HepG2 (cell line): ENCODE measurements around the gene SYNE1. TPM values are rescaled to one million over a fixed set of nuclear protein-coding genes. Genes with fewer than 3 reads are reported as not detected.
A peak's percentile ranks its signal among the peaks of the same experiment; 100 is the strongest.

Experiments used
- AHR ChIP-seq: IDR thresholded peaks from 2 replicates; pipeline ENCODE4 v1.6.1; 2018; ENCODE audit warnings: missing genetic modification reagents, missing compliant biosample characterization
- ATF5 ChIP-seq: sonication (generic); formaldehyde crosslinking; IDR thresholded peaks from 2 replicates; pipeline ENCODE4 v1.4.0; 2020; ENCODE audit warnings: mild to moderate bottlenecking, low read depth, missing genetic modification reagents
- FOXM1 ChIP-seq: sonication (generic); formaldehyde crosslinking; IDR thresholded peaks from 2 replicates; pipeline ENCODE4 v1.5.0; 2020; ENCODE audit warnings: missing genetic modification reagents
- ISL2 ChIP-seq: sonication (generic); formaldehyde crosslinking; IDR thresholded peaks from 2 replicates; pipeline ENCODE4 v1.5.0; 2020; ENCODE audit warnings: missing genetic modification reagents
- MBNL3 ChIP-seq: fragments of 250-450 bp; sonication (Bioruptor Pico); conservative IDR thresholded peaks from 2 replicates; pipeline ENCODE4 v1.8.0; 2022; ENCODE audit warnings: mild to moderate bottlenecking, inconsistent platforms
- RFX5 ChIP-seq: IDR thresholded peaks from 2 replicates; pipeline ENCODE4 v1.6.1; 2011; ENCODE audit warnings: low read depth, low read length, improper control_type of control experiment
- ZFY ChIP-seq: sonication (generic); formaldehyde crosslinking; IDR thresholded peaks from 2 replicates; pipeline ENCODE4 v1.4.0; 2020; ENCODE audit warnings: missing genetic modification reagents
- ZNF382 ChIP-seq: sonication (generic); formaldehyde crosslinking; IDR thresholded peaks from 2 replicates; pipeline ENCODE4 v1.5.0; 2020; ENCODE audit warnings: missing genetic modification reagents, mild to moderate bottlenecking, borderline replicate concordance
- ZNF44 ChIP-seq: sonication (generic); formaldehyde crosslinking; IDR thresholded peaks from 2 replicates; pipeline ENCODE4 v1.5.1; 2020; ENCODE audit warnings: mild to moderate bottlenecking, missing genetic modification reagents
- ZNF550 ChIP-seq: sonication (generic); formaldehyde crosslinking; IDR thresholded peaks from 2 replicates; pipeline ENCODE4 v1.4.0; 2020; ENCODE audit warnings: mild to moderate bottlenecking, missing genetic modification reagents, borderline replicate concordance
- ZNF558 ChIP-seq: sonication (generic); formaldehyde crosslinking; IDR thresholded peaks from 2 replicates; pipeline ENCODE4 v1.9.0; 2022; ENCODE audit warnings: mild to moderate bottlenecking, missing genetic modification reagents, borderline replicate concordance
- ZNF619 ChIP-seq: sonication (generic); formaldehyde crosslinking; IDR thresholded peaks from 2 replicates; pipeline ENCODE4 v1.4.0; 2020; ENCODE audit warnings: mild to moderate bottlenecking, missing genetic modification reagents
- ZNF670 ChIP-seq: sonication (generic); formaldehyde crosslinking; IDR thresholded peaks from 2 replicates; pipeline ENCODE4 v1.8.0; 2022; ENCODE audit warnings: mild to moderate bottlenecking, missing genetic modification reagents, borderline replicate concordance
- polyA plus RNA-seq, 8 experiments: library from polyadenylated mRNA; depleted of rRNA in 3 of 8; stranded (reverse) in 7 of 8; unstranded in 1 of 8; fragments of >200 nt; fragmentation: Illumina TruSeq in 4 of 8; extraction: Trizol in 4 of 8; gene quantifications; 2 replicates each; pipeline versions ENCODE4 v1.2.1 to v1.2.3, GENCODE V29; 2011 to 2016; ENCODE audit warnings: low read depth in 4 of 8, missing spikeins in 1 of 8, mixed read lengths in 1 of 8; ENCODE audit not compliant: insufficient read depth in 1 of 8
- total RNA-seq, 5 experiments: library from RNA; depleted of rRNA; stranded (reverse); fragments of >200 nt; fragmentation: Illumina TruSeq; extraction: Trizol; gene quantifications; 2 replicates each; pipeline ENCODE4 v1.2.3, GENCODE V29; 2016; ENCODE audit warnings: low read depth in 1 of 5
- TF ChIP-seq, protein P1 (sequence below): IDR thresholded peaks from 2 replicates; pipeline ENCODE4 v1.6.1; 2012; ENCODE audit warnings: inconsistent platforms
- TF ChIP-seq, protein P2 (sequence below): sonication (generic); formaldehyde crosslinking; IDR thresholded peaks from 2 replicates; pipeline ENCODE4 v1.4.0; 2020; ENCODE audit warnings: missing genetic modification reagents, borderline replicate concordance
- TF ChIP-seq, protein P3 (sequence below): sonication (generic); formaldehyde crosslinking; IDR thresholded peaks from 2 replicates; pipeline ENCODE4 v1.8.1; 2023; ENCODE audit warnings: mild to moderate bottlenecking, missing genetic modification reagents

Gene SYNE1
- total and polyA plus RNA-seq, 2 of the 13 experiments (the other 11 are each of a cell fraction or from before 2014, with no cell fraction given) = 5.5 to 15.9 TPM

DNA sequence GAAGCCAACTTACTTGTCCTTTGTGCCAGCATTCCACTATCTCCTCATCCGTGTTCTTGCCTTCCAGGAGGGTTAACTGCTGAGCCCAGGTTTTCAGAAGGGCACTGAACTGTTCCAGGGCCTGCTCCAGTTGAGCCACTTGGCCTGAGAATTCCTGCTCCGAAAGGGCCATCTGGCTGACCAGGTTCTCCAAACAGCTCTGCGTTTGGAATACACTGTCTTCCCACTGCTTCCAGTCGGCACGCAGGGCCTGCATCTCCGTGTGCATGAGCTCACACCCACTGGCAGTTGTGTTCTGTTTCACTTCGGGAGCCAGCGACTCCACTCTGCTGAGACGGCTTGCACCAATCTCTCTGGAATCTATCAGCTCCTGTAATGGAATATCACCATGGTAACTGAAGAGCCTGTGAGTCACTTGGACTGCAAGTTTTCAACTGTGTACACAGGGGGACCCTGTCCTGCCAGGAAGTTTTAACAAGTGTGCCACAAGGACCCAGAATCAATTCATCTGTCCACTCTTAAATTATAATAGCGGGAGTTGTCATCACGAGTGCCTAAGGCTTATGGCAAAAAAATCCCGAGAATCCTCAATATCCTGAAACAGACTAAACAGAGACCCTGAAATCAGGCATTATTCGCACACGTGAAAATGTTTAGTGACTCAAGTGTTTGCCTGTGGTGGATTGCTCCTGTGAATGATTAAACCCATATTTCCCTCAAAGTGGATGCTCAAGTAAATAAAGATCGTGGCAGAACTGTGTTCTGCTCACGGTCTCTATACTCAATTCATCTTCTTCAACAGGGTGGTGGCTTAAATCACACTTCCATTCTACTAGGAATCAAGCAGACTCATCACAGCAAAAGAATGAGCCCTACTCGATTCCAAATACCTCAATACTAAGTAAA lies 255.9 kb downstream of the SYNE1 start (continued):
- no peak for TF ChIP-seq ATF5 (CRISPR knock-in tag)
- TF ChIP-seq FOXM1 = no peak
- TF ChIP-seq ZNF619 (CRISPR knock-in tag) = 0 out of 2 replicates have a peak, but pooled peaks have one; percentile 58
- no peak for TF ChIP-seq MBNL3
- peak; percentile 54 for TF ChIP-seq ZFY (CRISPR knock-in tag)
- TF ChIP-seq, protein P1, sequence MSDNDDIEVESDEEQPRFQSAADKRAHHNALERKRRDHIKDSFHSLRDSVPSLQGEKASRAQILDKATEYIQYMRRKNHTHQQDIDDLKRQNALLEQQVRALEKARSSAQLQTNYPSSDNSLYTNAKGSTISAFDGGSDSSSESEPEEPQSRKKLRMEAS = peak; percentile 40; the same call in 1 of the 2 replicates
- TF ChIP-seq RFX5 = no peak; the same call in 1 of the 2 replicates
- 0 out of 2 replicates have a peak, but pooled peaks have one; percentile 48 for TF ChIP-seq AHR (CRISPR knock-in tag)
- no peak for TF ChIP-seq ZNF670 (CRISPR knock-in tag)
- no peak; the same call in 1 of the 2 replicates for TF ChIP-seq ISL2 (CRISPR knock-in tag)
- TF ChIP-seq, protein P2, sequence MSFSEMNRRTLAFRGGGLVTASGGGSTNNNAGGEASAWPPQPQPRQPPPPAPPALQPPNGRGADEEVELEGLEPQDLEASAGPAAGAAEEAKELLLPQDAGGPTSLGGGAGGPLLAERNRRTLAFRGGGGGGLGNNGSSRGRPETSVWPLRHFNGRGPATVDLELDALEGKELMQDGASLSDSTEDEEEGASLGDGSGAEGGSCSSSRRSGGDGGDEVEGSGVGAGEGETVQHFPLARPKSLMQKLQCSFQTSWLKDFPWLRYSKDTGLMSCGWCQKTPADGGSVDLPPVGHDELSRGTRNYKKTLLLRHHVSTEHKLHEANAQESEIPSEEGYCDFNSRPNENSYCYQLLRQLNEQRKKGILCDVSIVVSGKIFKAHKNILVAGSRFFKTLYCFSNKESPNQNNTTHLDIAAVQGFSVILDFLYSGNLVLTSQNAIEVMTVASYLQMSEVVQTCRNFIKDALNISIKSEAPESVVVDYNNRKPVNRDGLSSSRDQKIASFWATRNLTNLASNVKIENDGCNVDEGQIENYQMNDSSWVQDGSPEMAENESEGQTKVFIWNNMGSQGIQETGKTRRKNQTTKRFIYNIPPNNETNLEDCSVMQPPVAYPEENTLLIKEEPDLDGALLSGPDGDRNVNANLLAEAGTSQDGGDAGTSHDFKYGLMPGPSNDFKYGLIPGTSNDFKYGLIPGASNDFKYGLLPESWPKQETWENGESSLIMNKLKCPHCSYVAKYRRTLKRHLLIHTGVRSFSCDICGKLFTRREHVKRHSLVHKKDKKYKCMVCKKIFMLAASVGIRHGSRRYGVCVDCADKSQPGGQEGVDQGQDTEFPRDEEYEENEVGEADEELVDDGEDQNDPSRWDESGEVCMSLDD (CRISPR knock-in tag) = peak; percentile 71; the same call in 1 of the 2 replicates
- 0 out of 2 replicates have a peak, but pooled peaks have one; percentile 19 for TF ChIP-seq ZNF558 (CRISPR knock-in tag)
- no peak for TF ChIP-seq ZNF550 (CRISPR knock-in tag)
- no peak for TF ChIP-seq ZNF382
- TF ChIP-seq, protein P3, sequence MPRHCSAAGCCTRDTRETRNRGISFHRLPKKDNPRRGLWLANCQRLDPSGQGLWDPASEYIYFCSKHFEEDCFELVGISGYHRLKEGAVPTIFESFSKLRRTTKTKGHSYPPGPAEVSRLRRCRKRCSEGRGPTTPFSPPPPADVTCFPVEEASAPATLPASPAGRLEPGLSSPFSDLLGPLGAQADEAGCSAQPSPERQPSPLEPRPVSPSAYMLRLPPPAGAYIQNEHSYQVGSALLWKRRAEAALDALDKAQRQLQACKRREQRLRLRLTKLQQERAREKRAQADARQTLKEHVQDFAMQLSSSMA (CRISPR knock-in tag) = 0 out of 2 replicates have a peak, but pooled peaks have one; percentile 40
- 0 out of 2 replicates have a peak, but pooled peaks have one; percentile 28 for TF ChIP-seq ZNF44 (CRISPR knock-in tag)
